IPS DF 4.7 (cell line): ENCODE data around the gene CTTN.

Source experiments
- DNase-seq: peaks from one replicate; pipeline ENCODE4 v3.0.0-alpha.2; 2013; ENCODE audit warnings: low spot score; ENCODE audit errors: extremely low read depth

The CTTN gene

GRCh38 chr11:70473873-70474690 lies 75.8 kb downstream of the CTTN start:
- no peak for DNase-seq

GRCh38 chr11:70474710-70475109 lies 76.4 kb downstream of the CTTN start:
- no peak for DNase-seq

DNA sequence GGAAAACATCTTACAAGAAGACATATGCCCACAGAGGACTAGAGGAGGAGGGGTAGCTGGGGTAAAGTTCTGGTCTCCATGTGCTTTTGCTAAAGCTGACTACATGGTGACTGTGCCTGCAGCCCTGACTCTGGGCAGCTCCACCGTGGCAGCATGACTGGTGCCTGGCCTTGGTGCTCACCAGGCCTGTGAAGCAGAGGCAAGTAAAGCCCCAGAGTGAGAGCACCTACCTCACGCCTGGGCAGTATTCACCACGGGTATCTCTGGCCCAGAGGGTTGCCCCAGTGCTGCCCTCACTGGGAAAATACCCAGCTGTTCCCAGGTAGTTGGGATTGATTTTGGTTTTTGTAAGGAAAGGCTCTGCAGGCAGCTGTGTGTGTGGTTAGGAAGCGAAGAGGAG lies 78.3 kb downstream of the CTTN start:
- no peak for DNase-seq

- DNase-seq = no peak
Observed at GRCh38 chr11:70477176-70477575, 78.8 kb downstream of the CTTN start.

- DNase-seq = no peak
Observed at GRCh38 chr11:70477609-70478008, 79.3 kb downstream of the CTTN start.

DNA sequence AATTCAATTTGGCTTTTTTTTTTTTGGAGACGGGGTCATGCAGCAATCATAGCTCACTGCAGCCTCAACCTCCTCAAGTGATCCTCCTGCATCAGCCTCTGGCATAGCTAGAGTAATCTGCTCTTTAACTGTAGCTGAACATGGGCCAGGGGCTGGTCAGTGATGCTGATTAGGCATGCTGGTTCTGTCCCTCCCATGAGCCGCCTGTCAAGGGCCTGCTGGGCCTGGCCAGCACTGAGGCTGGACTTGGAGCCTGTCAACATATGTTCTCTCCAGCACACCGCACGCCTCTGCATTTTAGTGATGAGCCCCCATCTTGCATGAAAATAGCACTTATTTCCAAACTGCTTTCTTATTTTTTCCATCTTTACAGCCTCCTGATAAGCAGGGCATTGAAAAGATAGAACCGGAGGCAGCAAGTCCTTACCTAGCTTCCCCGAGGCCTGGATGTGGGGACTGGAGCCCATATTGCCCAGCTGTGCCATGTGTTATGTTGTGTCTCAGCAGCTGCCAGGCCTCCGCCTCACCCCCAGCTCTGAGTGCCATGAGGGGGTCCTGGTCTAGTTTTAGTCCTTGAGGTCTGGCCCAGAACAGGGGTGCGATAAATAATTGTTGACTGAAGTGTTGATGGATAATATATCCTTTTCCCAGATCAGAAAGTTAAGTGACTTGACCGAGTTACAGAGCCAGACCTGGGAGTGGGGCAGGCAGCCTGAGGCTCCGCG lies 80.0 kb downstream of the CTTN start:
- DNase-seq = no peak

GRCh38 chr11:70480711-70481110 lies 82.4 kb downstream of the CTTN start:
- DNase-seq = no peak

DNA sequence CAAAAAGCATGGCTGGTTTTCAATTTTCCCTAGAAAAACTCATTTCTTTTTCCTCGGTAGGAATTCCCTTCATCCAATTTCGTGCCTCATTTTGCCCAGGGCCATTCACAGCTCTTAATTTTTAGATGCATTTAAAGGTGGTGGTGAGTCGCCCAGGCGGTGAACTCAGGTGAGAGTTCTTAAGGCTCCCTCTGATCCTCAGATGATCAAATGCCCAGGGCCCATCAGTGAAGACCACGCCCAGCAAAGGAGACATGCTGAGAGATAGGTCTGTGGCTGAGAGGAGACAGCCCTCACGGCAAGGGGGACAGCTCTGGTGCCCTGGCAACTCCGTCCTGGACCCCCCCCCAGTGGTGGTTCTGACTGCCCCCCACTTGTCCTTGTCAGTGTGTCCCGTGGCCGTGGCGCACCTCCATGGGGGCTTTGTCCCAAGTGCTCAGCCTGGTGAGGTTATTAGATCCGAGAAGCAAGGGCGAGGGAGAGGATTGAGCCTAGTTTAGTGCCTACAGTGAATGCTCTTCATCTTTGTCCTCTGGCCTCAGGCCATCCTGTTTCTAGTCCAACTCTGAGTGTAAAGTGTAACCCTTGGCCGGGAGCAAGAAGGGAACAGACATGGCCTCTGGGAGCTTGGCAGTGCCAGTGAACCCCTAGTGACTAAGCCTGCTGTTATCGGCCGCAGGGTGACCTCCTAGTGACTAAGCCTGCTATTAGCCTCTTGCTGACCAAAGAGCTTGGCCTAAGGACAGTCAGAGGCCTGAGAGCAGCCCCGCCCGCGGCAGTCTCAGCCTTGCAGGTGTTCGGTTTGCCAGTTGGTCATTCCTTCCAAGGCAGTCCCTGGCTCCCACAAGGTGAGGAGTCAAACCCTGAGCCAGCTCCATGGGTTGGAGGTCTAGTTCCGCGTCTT lies 83.5 kb downstream of the CTTN start:
- no peak for DNase-seq

GRCh38 chr11:70482529-70482917 lies 84.2 kb downstream of the CTTN start:
- DNase-seq = no peak

DNA sequence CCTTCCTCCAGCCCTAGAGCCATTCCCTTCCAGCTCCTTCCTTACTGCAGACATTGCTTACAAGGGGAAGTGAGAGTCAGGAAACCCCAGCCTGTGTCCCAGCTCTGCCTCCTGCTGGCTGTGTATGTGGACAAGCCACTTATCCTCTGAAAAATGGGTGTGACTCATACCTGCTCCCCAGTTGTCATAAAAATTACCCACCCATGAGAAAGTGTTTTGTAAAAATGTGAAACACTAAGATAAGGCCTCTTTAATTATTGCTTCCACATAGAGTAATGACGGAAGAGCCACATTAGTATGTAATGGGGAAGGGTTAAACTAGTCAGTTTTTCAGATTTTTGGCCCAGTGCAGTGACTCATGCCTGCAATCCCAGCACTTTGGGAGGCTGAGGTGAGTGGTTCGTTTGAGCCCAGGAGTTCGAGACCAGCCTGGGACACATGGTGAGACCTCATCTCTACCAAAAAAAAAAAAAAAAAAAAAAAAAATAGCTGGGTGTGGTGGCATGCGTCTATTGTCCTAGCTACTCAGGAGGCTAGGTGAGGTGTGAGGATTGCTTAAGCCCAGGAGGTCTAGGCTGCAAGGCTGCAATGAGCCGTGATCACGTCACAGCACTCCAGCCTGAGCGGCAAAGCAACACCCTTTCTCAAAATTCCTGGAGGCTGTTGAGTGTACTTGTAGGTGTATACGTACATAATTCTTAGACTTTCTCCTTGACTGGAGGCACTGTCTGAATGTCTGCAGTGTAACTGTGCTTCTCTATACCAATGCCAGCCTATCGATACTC lies 84.9 kb downstream of the CTTN start:
- DNase-seq = no peak

DNA sequence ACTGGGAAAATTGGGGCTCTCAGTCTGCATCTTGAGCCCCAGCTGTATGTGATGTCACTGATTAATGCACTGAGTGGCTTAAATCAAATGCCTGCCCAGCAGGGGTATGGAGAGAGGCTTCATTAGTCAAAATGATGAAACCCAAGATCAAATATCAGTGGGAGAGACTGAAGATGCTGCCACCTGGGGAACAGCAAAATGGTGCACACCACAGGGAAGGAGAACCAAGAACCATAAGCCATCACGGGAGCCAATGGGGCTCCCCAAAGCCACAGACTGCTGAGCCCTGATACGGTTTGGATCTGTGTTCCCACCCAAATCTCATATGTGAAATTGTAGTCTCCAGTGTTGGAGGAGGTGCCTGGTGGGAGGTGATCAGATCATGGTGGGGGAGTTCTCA lies 85.6 kb downstream of the CTTN start:
- DNase-seq = no peak

- DNase-seq = no peak
Observed at GRCh38 chr11:70485326-70486025, 87.1 kb downstream of the CTTN start.

DNA sequence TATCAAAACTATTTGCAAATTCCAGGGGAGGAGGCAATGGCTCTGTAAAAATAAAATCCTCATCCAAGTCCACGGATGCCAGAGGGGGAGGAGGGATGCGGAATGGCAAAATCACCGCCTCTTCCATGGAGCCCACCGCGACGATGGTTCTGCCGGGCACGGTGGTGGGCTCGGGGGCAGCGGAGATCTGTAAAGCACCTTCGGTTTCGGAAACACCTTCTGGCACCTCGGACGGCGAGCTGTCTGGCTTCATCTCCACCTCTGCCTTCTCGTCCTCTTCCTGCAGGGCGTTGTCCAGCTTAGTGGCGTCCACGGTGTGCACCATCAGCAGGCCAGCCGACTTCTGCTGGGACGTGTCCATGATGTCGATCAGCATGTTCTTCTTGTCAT lies 87.7 kb downstream of the CTTN start:
- DNase-seq = no peak
